ENCODE data around the gene TBC1D1. TPM values are rescaled to one million over a fixed set of nuclear protein-coding genes. Genes with fewer than 3 reads are reported as not detected.

TBC1D1 gene
- total and polyA plus RNA-seq, 2 of the 8 experiments (the other 6 are each of a cell fraction or from before 2014, with no cell fraction given), result 96.9 to 162 TPM

- no peak for TF ChIP-seq MAX (IDR thresholded peaks at IDR 0.05)
- no peak for TF ChIP-seq CTCF (IDR thresholded peaks at IDR 0.05; ENCODE audit: control extremely low read depth in 1 of 3, insufficient read depth in 1 of 3, low read depth in 1 of 3, low read length in 3 of 3)
- TF ChIP-seq NRF1 (IDR thresholded peaks at IDR 0.05; ENCODE audit: low read depth, low read length), result no peak
- TF ChIP-seq CEBPB (IDR thresholded peaks at IDR 0.05; ENCODE audit: low read depth, low read length), result no peak
- no peak for TF ChIP-seq CHD2 (IDR thresholded peaks at IDR 0.05; ENCODE audit: low read length)
- TF ChIP-seq ASH2L (IDR thresholded peaks at IDR 0.05; ENCODE audit: low read length), result no peak
- no peak for TF ChIP-seq SP1 (IDR thresholded peaks at IDR 0.05; ENCODE audit: low read depth, low read length)
- TF ChIP-seq SUZ12 (IDR thresholded peaks at IDR 0.05; ENCODE audit: low read length), result no peak
Measured at GRCh38 chr4:38089961-38090360, 199.1 kb downstream of the TBC1D1 start (continued).
